HG02759 (cell line): Measurements from ENCODE around the gene DPRX.
"Not testable (repeated sequence)": the region's sequence is repeated elsewhere in the genome, so short reads cannot be mapped to it uniquely, and the experiment has no call there.

ENCODE experiments used
- ATAC-seq: cut with Tn5 transposase; IDR thresholded peaks from one replicate; pipeline ENCODE4 v1.9.1; 2021; ENCODE audit warnings: mild to moderate bottlenecking, moderate library complexity; ENCODE audit not compliant: unreplicated experiment

DPRX gene

GRCh38 chr19:53644061-53644816 lies 12.4 kb downstream of the DPRX start:
- no peak for ATAC-seq

DNA sequence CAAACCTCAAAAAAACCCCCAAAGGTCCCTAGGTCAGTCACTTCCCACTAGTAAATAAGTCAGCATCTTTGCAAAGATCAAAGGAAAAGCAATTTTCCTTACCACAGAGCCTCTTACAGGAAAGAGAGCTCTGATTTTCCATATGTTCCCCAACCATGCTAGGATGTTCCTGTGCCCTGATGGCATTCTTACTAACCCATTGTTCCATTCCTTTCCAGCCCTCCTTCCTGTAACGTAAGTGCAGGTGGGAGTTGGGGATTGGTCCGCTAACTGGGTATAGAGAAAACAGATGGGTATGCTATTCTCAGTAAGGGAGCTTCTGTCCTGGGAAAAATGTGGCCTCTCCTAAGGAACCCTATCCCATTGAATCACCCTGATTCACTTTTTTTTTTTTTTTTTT lies 14.3 kb downstream of the DPRX start:
- ATAC-seq, result no peak

DNA sequence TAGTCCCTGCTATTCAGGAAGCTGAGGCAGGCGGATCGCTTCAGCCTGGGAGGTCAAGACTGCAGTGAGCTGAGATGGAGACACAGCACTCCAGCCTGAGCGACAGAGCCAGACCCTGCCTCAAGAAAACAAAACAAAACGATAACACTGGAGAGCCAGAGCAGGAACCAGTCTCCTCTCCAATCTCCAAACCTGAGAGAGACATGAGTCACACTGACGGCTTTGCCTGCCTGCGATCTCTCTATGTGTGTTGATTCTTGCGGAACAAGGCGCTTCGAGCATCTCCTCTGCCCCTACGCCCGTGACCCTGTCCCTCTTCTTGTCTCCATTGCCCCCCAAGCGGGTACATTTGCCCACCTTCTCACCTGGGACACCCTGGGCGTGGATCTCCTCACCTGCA lies 15.6 kb downstream of the DPRX start:
- ATAC-seq, result no peak

GRCh38 chr19:53647792-53648191 lies 16.0 kb downstream of the DPRX start:
- ATAC-seq, result no peak

- ATAC-seq, result no peak
Measured at GRCh38 chr19:53649746-53650593, 18.2 kb downstream of the DPRX start.

DNA sequence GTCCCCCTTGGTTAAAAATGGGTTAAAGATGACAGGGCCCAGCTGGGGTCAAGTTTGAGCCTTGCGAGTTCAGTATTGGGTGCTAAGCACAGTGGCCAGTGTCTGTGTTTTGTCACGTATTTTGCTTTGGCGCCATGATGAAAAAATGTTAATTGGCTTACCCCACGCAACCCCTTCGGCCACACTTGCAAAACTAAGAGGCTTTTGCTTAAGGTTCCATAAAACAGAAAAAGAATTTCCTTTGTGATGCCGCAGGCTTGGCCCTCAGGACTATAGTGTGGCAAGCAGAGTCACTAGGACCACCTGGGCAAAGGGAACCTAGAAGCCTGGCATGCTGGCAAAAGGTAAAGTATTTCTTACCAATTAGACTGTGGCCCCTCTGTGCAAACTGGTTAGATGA lies 20.7 kb downstream of the DPRX start:
- no peak for ATAC-seq

GRCh38 chr19:53655042-53655665 lies 23.4 kb downstream of the DPRX start:
- ATAC-seq, result no peak

DNA sequence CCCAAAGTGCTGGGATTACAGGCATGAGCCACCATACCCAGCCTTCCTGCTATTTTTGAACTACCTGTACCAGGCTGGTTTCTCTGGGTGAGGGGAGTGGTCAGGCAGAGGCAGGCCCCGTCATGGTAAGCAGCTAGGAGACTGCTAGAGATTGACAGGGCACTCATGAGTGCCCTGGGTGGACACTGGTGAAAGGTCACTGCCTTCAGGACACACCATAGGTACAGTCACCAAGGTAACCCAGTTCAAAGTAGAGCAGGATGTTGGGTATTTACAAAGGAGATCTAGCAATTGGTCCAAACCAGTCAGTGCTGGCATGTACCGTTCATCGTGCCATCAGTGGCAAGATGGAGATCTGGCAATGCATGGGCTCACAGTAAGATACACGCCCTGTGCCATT lies 25.5 kb downstream of the DPRX start:
- no peak for ATAC-seq

DNA sequence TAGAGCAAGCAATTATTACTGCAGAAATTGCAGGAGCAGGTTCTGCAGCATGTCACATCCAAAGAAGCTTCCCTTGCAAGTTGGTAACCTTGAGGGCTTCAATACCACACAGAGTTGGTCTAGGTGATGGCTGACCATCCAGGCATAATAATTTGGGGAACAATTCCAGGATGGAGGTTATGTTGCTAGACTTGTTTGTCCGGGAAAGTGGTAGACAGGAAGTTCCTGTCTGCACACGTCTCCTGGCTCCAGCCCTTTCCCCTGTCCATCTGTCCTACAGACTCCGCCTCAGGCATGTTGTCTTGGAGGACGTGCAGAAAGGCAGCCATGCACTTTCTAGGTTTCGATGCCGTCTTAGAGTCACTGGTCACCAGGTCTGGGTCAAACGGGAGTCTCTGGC lies 26.0 kb downstream of the DPRX start:
- no peak for ATAC-seq

DNA sequence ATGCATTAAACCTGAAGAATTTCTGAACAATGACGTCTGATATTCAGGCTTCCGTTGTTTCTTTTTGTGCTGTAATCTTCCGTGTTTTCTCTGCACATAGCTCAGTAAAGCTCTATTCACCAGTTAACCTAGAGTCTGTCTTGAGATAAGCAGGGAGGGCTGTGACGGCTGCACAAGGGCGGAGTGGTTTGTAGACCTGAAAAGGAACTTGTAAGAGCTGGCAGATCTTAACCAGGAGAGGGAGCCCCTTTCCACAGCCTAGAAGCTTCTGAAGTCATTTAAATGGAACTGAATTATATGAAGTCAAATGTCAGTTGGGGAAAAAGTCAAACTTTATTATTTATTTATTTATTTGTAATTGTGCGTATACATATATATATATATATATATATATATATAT lies 27.5 kb downstream of the DPRX start:
- no peak for ATAC-seq

- ATAC-seq, result no peak
Measured at GRCh38 chr19:53660584-53660983, 28.8 kb downstream of the DPRX start.

- no peak for ATAC-seq
Measured at GRCh38 chr19:53662209-53662608, 30.4 kb downstream of the DPRX start.

- ATAC-seq, result no peak
Measured at GRCh38 chr19:53664152-53664551, 32.4 kb downstream of the DPRX start.

GRCh38 chr19:53664760-53665159 lies 33.0 kb downstream of the DPRX start:
- ATAC-seq, result no peak

- not testable (repeated sequence) for ATAC-seq
Measured at GRCh38 chr19:53666331-53666730, 34.5 kb downstream of the DPRX start.

DNA sequence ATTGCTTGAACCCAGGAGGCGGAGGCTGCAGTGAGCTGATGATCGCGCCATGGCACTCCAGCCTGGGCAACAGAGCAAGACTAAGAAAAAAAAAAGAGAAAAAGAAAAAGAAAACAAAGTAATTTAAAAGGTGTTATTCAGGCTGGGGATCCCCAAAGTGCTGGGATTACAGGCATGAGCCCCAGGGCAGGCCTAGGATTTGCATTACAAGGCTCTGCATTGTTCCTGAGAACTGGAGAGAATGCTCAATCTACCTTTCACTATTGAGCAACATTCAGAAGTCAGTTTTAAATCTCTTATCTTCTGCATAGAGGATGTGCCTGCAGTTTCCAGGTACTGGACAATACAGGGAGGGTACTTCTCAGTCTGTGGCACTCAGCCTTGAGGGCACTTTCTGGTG lies 37.0 kb downstream of the DPRX start:
- not testable (repeated sequence) for ATAC-seq

- no peak for ATAC-seq
Measured at GRCh38 chr19:53670345-53670744, 38.5 kb downstream of the DPRX start.

DNA sequence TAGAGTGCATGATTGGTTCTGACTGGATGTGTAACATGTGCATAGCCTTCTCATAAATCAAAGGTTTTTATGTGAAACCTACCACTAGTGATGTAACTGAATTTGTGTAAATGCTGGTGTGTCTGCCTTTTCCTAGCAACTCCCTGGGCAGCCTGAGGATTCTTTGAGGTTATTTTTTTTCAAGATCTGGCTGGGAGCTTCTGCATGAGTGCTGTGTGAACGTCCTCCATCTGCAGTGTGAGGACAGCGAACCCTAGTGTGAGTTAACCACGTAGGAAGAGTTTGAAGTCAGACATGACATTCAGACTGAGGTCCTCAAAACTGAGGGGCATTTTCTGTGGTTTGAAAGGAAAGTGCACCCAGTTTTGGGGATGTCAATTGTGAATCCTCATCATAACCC lies 39.9 kb downstream of the DPRX start:
- ATAC-seq, result no peak
